Stimulated activated CD8-positive, alpha-beta memory T cell treated with anti-CD3 and anti-CD28 coated beads, Interleukin-15, amount 100 ng/mL, for 24 hours (primary cell): ENCODE measurements around the gene VIPR1.
"Not testable (repeated sequence)": the region's sequence is repeated elsewhere in the genome, so short reads cannot be mapped to it uniquely, and the experiment has no call there.

Source experiments
- DNase-seq: peaks from one replicate; pipeline ENCODE4 v3.0.0-alpha.2; 2020; ENCODE audit warnings: low read depth

VIPR1 gene

GRCh38 chr3:42579346-42579745, 76.9 kb downstream of the VIPR1 start:
- not testable (repeated sequence) for DNase-seq

GRCh38 chr3:42581400-42581708, 78.9 kb downstream of the VIPR1 start:
- no peak for DNase-seq

GRCh38 chr3:42581709-42582473, 79.4 kb downstream of the VIPR1 start, which contains the start of gene SEC22C:
Gene SEC22C, minus strand, starts transcription at chr3:42581967. Its CDS starts 12,921 bp downstream, at chr3:42569046.
- DNase-seq: peak; percentile 84

GRCh38 chr3:42582474-42583070, 80.1 kb downstream of the VIPR1 start:
- no peak for DNase-seq
